GM19099 (cell line): ENCODE measurements around the gene RTN4.

Source experiments
- POLR2A ChIP-seq: IDR thresholded peaks from 3 replicates; pipeline ENCODE4 v1.6.1; 2011; ENCODE audit warnings: low read depth; ENCODE audit not compliant: insufficient read length; ENCODE audit errors: extremely low read depth

Gene RTN4

GRCh38 chr2:54957321-54957999 lies 92.8 kb downstream of the RTN4 start:
- TF ChIP-seq POLR2A = no peak

GRCh38 chr2:54956111-54956627 lies 94.1 kb downstream of the RTN4 start:
- TF ChIP-seq POLR2A = no peak

GRCh38 chr2:54955358-54956110 lies 94.7 kb downstream of the RTN4 start:
- no peak for TF ChIP-seq POLR2A

GRCh38 chr2:54954705-54955357 lies 95.4 kb downstream of the RTN4 start:
- no peak for TF ChIP-seq POLR2A

GRCh38 chr2:54954158-54954557 lies 96.1 kb downstream of the RTN4 start:
- TF ChIP-seq POLR2A = no peak

- TF ChIP-seq POLR2A = no peak
Measured at GRCh38 chr2:54952978-54953456, 97.2 kb downstream of the RTN4 start.

GRCh38 chr2:54952425-54952824 lies 97.8 kb downstream of the RTN4 start:
- no peak for TF ChIP-seq POLR2A

GRCh38 chr2:54950811-54951210 lies 99.4 kb downstream of the RTN4 start:
- TF ChIP-seq POLR2A = no peak

GRCh38 chr2:54949431-54949830 lies 100.8 kb downstream of the RTN4 start:
- TF ChIP-seq POLR2A = no peak

GRCh38 chr2:54948120-54948519 lies 102.1 kb downstream of the RTN4 start:
- TF ChIP-seq POLR2A = no peak

GRCh38 chr2:54947646-54948045 lies 102.6 kb downstream of the RTN4 start:
- TF ChIP-seq POLR2A = no peak

GRCh38 chr2:54947136-54947535 lies 103.1 kb downstream of the RTN4 start:
- no peak for TF ChIP-seq POLR2A

- no peak for TF ChIP-seq POLR2A
Measured at GRCh38 chr2:54946220-54946805, 103.9 kb downstream of the RTN4 start.

- no peak for TF ChIP-seq POLR2A
Measured at GRCh38 chr2:54945391-54946219, 104.6 kb downstream of the RTN4 start.
